Transverse colon (tissue), 4 donors: ENCODE results near the gene NOLC1. TPM values are rescaled to one million over a fixed set of nuclear protein-coding genes. Genes with fewer than 3 reads are reported as not detected.

Source experiments
- DNase-seq: peaks from one replicate; pipeline ENCODE4 v3.0.0-alpha.2; 2019
- H3K27ac ChIP-seq, 4 donors: fragments of 200-600 bp; sonication (generic); 2 replicates each; pipeline ENCODE4 v1.5.1; 2016 to 2018; ENCODE audit warnings: inconsistent platforms in 4 of 4
- H3K27me3 ChIP-seq: fragments of 200-600 bp; sonication (generic); 2 replicates; pipeline ENCODE4 v1.5.1; 2017; ENCODE audit warnings: inconsistent platforms
- H3K36me3 ChIP-seq, 4 donors: fragments of 200-600 bp; sonication (generic); 2 replicates each; pipeline ENCODE4 v1.5.1; 2017 to 2019; ENCODE audit warnings: inconsistent platforms in 4 of 4
- H3K4me1 ChIP-seq, 4 donors: fragments of 200-600 bp; sonication (generic); 2 replicates each; pipeline ENCODE4 v1.5.1; 2017 to 2020; ENCODE audit warnings: inconsistent platforms in 4 of 4
- H3K4me3 ChIP-seq, 4 donors: fragments of 200-600 bp; sonication (generic); 1 replicate in 1 of 4; 2 replicates in 3 of 4; pipeline versions ENCODE4 v1.5.1 to v1.6.1; 2017 to 2019; ENCODE audit warnings: inconsistent platforms in 4 of 4
- H3K9me3 ChIP-seq, 2 donors: fragments of 200-600 bp; sonication (generic); 2 replicates each; pipeline ENCODE4 v1.5.1; 2017 to 2019; ENCODE audit warnings: inconsistent platforms in 2 of 2
- EP300 ChIP-seq: sonication (generic); formaldehyde crosslinking; IDR thresholded peaks from one replicate; pipeline ENCODE4 v1.6.1; 2017; ENCODE audit warnings: antibody characterized with exemption, low read depth
- POLR2A ChIP-seq: fragments of 450-650 bp; IDR thresholded peaks from one replicate; pipeline ENCODE4 v1.6.1; 2016; ENCODE audit warnings: antibody characterized with exemption, mild to moderate bottlenecking, moderate library complexity
- POLR2AphosphoS5 ChIP-seq, 3 donors: sonication (generic); formaldehyde crosslinking; IDR thresholded peaks; one replicate each; pipeline ENCODE4 v1.6.1; 2016; ENCODE audit warnings: antibody characterized with exemption in 3 of 3
- WGBS, 2 donors: methylation state at CpG; one replicate each; pipeline ENCODE4 v1.1.5; 2018; ENCODE audit warnings: low coverage in 1 of 2; 5-methylcytosine and 5-hydroxymethylcytosine counted together
- in situ Hi-C, 4 donors: fragments of 200-750 bp; cut with MboI; loops; one replicate each; pipeline versions ENCODE4 v1.15.0 to v1.15.1; 2017; ENCODE audit warnings: low sequenced_read_pairs in 3 of 4, low pct_ligation_motif_present in 1 of 4, low pct_unique_long_range_greater_than_20kb in 1 of 4
- intact Hi-C: fragments of 100-400 bp; cut with DNase I; formaldehyde crosslinking; loops from one replicate; pipeline ENCODE4 v1.15.1; 2023; ENCODE audit warnings: low total_unique reads
- total RNA-seq, 4 donors: library from RNA; depleted of rRNA; stranded (reverse); fragments of >200 nt; gene quantifications; one replicate each; pipeline ENCODE4 v1.1.0, GENCODE V29; 2016
- TF ChIP-seq, protein P1 (sequence below), 5 experiments: fragments of 200-600 bp in 3 of 5; fragments of 450-650 bp in 2 of 5; sonication (generic) in 3 of 5; IDR thresholded peaks; 1 replicate in 2 of 5; 2 replicates in 3 of 5; pipeline ENCODE4 v1.5.1; 2016 to 2017; ENCODE audit warnings: antibody characterized with exemption in 5 of 5, inconsistent platforms in 3 of 5, mild to moderate bottlenecking in 2 of 5, moderate library complexity in 1 of 5

Gene NOLC1
- total RNA-seq, 4 donors from 2014 or later, result 19.1 to 119 (median 35.6) TPM

DNA sequence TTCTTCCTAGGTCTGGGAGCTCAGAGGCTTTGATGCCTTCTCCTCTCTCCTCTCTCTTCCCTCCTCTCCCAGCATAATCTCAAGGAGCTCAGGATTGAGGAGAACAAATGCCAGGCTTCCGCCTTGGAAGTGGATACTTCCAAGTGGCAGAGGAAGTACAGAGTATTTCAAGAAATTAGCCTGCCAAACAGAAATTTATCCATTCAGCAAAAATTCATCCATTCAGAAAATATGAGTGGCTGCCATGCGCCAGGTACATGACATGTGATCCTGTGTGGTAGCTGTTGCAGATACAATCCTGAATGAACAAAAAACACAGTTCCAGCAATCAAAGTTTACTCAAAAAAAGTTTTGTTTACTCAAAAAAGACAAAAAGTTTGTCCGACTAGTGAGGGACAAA lies 18.4 kb downstream of the NOLC1 start:
- H3K4me1 ChIP-seq, result peaks cover 0 to 9% (median 4%) of the 10 kb centered on the region in 4 donors
- in situ Hi-C loops (no loop called here), intact Hi-C loops (no loop called here)
- no peaks in the 10 kb centered on the region for H3K9me3 ChIP-seq
- H3K36me3 ChIP-seq, result no peaks in the 10 kb centered on the region
- no peaks in the 10 kb centered on the region for H3K27me3 ChIP-seq
- H3K4me3 ChIP-seq, result no peak overlapping the region
- no peak for DNase-seq
- 0 to 49% methylated on average over 1 to 3 of the region's 3 CpGs for WGBS, 2 donors
- H3K27ac ChIP-seq, result no peak overlapping the region
- TF ChIP-seq POLR2AphosphoS5 (IDR thresholded peaks at IDR 0.05), result no peak
- TF ChIP-seq POLR2A, result no peak
- no peak for TF ChIP-seq EP300
- TF ChIP-seq, protein P1, sequence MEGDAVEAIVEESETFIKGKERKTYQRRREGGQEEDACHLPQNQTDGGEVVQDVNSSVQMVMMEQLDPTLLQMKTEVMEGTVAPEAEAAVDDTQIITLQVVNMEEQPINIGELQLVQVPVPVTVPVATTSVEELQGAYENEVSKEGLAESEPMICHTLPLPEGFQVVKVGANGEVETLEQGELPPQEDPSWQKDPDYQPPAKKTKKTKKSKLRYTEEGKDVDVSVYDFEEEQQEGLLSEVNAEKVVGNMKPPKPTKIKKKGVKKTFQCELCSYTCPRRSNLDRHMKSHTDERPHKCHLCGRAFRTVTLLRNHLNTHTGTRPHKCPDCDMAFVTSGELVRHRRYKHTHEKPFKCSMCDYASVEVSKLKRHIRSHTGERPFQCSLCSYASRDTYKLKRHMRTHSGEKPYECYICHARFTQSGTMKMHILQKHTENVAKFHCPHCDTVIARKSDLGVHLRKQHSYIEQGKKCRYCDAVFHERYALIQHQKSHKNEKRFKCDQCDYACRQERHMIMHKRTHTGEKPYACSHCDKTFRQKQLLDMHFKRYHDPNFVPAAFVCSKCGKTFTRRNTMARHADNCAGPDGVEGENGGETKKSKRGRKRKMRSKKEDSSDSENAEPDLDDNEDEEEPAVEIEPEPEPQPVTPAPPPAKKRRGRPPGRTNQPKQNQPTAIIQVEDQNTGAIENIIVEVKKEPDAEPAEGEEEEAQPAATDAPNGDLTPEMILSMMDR (IDR thresholded peaks at IDR 0.05), result no peak

DNA sequence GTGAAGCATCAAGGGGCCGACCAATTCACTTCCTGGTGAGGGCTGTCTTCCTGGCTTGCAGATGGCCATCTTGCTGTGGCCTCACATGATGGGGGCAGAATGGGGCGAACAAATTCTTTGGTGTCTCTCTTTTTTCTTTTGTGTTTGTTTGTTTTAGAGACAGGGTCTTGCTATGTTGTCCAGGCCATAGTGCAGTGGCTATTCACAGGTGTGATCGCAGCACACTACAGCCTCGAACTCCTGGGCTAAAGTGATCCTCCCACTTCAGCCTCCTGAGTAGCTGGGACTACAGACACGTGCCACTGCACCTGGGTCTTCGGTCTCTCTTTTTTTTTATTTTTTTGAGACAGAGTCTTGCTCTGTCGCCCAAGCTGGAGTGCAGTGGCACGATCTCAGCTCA lies 20.1 kb downstream of the NOLC1 start:
- no peak for DNase-seq
- no peak for TF ChIP-seq POLR2A
- TF ChIP-seq, protein P1 (IDR thresholded peaks at IDR 0.05), result no peak
- no peak for TF ChIP-seq EP300
- TF ChIP-seq POLR2AphosphoS5 (IDR thresholded peaks at IDR 0.05), result no peak
- Histone ChIP-seq H3K27me3 (peaks cover 10% of the 10 kb centered on the region), H3K4me3 (no peak overlapping the region), H3K27ac (no peak overlapping the region), H3K36me3 (no peaks in the 10 kb centered on the region), H3K4me1 (peaks cover 0 to 9% (median 4%) of the 10 kb centered on the region in 4 donors), H3K9me3 (no peaks in the 10 kb centered on the region)
- intact Hi-C loops, result no loop called here
- WGBS, 2 donors, result 80 to 87% methylated on average over 4 to 8 of the region's 8 CpGs
- in situ Hi-C loops, result no loop called here

DNA sequence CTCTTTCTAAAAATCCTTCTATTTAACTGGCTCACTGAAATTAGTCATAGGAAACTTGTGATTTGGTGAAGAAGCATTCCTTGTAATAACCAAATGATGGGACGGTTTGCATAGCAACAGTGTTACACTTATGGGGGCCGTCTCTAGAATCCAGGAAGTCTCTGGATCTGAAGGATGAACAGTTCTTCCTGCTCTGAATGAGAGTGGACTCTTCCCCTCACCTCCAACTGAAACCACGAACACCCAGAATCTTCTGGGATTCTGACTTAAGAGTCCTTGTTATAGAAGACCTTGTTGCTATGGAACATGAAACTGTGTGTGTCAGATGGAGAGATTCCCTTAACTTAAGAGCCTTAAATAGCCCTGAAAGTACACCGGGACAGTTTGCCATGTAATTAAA lies 23.2 kb downstream of the NOLC1 start:
- Histone ChIP-seq H3K4me3 (no peak overlapping the region), H3K9me3 (no peaks in the 10 kb centered on the region), H3K27me3 (peaks cover 14% of the 10 kb centered on the region), H3K36me3 (no peaks in the 10 kb centered on the region), H3K4me1 (no peaks in the 10 kb centered on the region), H3K27ac (no peak overlapping the region)
- TF ChIP-seq, protein P1 (IDR thresholded peaks at IDR 0.05), result no peak
- TF ChIP-seq POLR2AphosphoS5 (IDR thresholded peaks at IDR 0.05) (no peak), POLR2A (no peak), EP300 (no peak)
- WGBS, 2 donors, result 38 to 50% methylated on average over 2 to 4 of the region's 4 CpGs
- in situ Hi-C loops (no loop called here), intact Hi-C loops (no loop called here)
- no peak for DNase-seq

DNA sequence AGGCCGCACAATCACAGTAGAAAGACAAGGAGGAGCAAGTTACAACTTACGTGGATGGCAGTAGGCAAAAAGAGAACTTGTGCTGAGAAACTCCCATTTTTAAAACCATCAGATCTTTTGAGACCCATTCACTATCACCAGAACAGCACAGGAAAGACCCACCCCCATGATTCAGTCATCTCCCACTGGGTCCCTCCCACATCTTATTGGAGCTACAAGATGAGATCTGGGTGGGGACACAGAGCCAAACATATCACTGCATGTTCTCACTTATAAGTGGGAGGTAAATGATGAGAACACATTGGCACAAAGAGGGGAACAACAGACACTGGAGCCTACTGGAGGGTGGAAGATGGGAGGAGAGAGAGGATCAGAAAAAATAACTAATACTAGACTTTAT lies 32.4 kb downstream of the NOLC1 start:
- H3K4me3 ChIP-seq, result no peak overlapping the region
- H3K9me3 ChIP-seq, result no peaks in the 10 kb centered on the region
- WGBS, 2 donors, result 83 to 91% methylated on average over 2 of the region's 2 CpGs
- intact Hi-C loops (no loop called here), in situ Hi-C loops (no loop called here)
- TF ChIP-seq EP300 (no peak), POLR2A (no peak)
- TF ChIP-seq, protein P1 (IDR thresholded peaks at IDR 0.05), result no peak
- no peak overlapping the region for H3K27ac ChIP-seq
- H3K4me1 ChIP-seq, result peaks cover 6 to 13% (median 10%) of the 10 kb centered on the region in 4 donors
- peaks cover 1% of the 10 kb centered on the region for H3K27me3 ChIP-seq
- no peak for DNase-seq
- no peaks in the 10 kb centered on the region for H3K36me3 ChIP-seq
